Effector memory CD8-positive, alpha-beta T cell (primary cell): ENCODE results near the gene C12orf57.
"Not testable (repeated sequence)": the region's sequence is repeated elsewhere in the genome, so short reads cannot be mapped to it uniquely, and the experiment has no call there.

Source experiments
- ATAC-seq: fragments of 150-1000 bp; cut with Tn5 transposase; replicated peaks from 2 replicates; pipeline ENCODE4 v1.10.0; 2021; ENCODE audit warnings: mild to moderate bottlenecking, moderate library complexity
- DNase-seq, 3 experiments: peaks; one replicate each; pipeline ENCODE4 v3.0.0; 2021
- H3K27ac Mint-ChIP-seq, 2 donors: one replicate each; pipeline ENCODE4 v1.8.0; 2022; ENCODE audit warnings: mild to moderate bottlenecking in 2 of 2, mixed read lengths in 2 of 2, moderate library complexity in 2 of 2
- H3K27me3 Mint-ChIP-seq, 2 donors: one replicate each; pipeline ENCODE4 v1.8.0; 2022; ENCODE audit warnings: mixed read lengths in 2 of 2
- H3K36me3 Mint-ChIP-seq: one replicate; pipeline ENCODE4 v1.8.0; 2022; ENCODE audit warnings: mild to moderate bottlenecking, moderate library complexity, mixed read lengths; ENCODE audit not compliant: insufficient read depth
- H3K4me1 Mint-ChIP-seq, 2 donors: one replicate each; pipeline ENCODE4 v1.8.0; 2022; ENCODE audit warnings: low read depth in 2 of 2, mixed read lengths in 2 of 2
- H3K4me3 Mint-ChIP-seq, 2 donors: one replicate each; pipeline ENCODE4 v1.8.0; 2022; ENCODE audit warnings: mild to moderate bottlenecking in 2 of 2, mixed read lengths in 2 of 2, moderate library complexity in 2 of 2
- H3K9me3 Mint-ChIP-seq, 2 donors: one replicate each; pipeline ENCODE4 v1.8.0; 2022; ENCODE audit warnings: mixed read lengths in 2 of 2
- total RNA-seq, 9 experiments: gene quantifications; one replicate each; lab custom pipeline; 2026; lab: John Stamatoyannopoulos, UW

Gene C12orf57, protein sequence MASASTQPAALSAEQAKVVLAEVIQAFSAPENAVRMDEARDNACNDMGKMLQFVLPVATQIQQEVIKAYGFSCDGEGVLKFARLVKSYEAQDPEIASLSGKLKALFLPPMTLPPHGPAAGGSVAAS
- 55.4 to 149 (median 67.9) reads per million in 9 experiments for total RNA-seq

DNA sequence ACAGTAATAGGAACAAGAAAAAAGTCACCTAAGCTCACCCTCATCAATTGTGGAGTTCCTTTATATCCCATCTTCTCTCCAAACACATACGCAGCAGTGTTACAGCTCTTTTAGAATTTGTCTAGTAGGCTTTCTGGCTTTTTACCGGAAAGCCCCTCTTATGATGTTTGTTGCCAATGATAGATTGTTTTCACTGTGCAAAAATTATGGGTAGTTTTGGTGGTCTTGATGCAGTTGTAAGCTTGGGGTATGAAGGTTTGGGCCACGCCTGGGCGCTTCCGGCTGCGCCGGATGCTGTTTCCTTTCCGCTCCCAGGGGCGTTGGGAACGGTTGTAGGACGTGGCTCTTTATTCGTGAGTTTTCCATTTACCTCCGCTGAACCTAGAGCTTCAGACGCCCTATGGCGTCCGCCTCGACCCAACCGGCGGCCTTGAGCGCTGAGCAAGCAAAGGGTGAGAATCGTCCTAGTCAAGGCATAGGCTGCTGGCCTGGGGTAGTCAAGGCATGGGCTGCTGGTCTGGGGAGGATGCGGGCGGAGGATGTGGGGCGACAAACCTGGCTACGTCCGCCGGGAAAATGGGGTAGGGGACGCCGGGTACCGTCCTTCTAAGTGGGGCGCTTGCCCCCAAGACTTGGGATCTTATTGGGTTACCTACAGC lies at the start of gene C12orf57, which contains the start of gene RNU7-1:
Gene C12orf57, plus strand, starts transcription at position 301 of the 659 bp plus-strand sequence. Its CDS starts 100 bp downstream, at position 401.
Gene RNU7-1, plus strand, starts transcription at position 95 of the 659 bp plus-strand sequence.
- Mint-ChIP-seq H3K27me3 (no peaks in the 10 kb centered on the region), H3K36me3 (peaks cover 47% of the 10 kb centered on the region), H3K4me1 (peaks cover 51 to 54% of the 10 kb centered on the region in 2 donors), H3K9me3 (no peaks in the 10 kb centered on the region), H3K27ac (peak within 1 kb of the TSS; percentile 99 to 100), H3K4me3 (peak within 1 kb of the TSS; percentile 97 to 98)
- DNase-seq (peak; percentile 61 to 68 (median 62)), ATAC-seq (peak; percentile 67)

DNA sequence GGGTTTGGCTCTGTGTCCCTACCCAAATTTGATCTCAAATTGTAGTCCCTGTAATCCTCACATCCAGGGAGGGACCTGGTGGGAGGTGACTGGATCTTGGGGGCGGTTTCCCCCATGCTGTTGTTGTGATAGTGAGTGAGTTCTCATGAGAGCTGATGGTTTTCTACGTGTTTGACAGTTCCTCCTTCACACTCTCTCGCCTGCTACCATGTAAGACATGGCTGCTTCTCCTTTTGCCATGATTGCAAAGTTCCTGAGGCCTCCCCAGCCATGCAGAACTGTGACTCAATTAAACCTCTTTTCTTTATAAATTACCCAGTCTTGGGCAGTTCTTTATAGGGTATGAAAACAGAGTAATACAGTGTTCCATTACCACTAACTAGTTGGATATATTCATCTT lies 49.5 kb upstream of the C12orf57 start:
- H3K27me3 Mint-ChIP-seq: no peaks in the 10 kb centered on the region
- DNase-seq: no peak
- ATAC-seq: no peak
- H3K9me3 Mint-ChIP-seq: no peaks in the 10 kb centered on the region
- H3K4me3 Mint-ChIP-seq: no peak overlapping the region
- no peaks in the 10 kb centered on the region for H3K36me3 Mint-ChIP-seq
- peaks cover 0 to 11% of the 10 kb centered on the region in 2 donors for H3K4me1 Mint-ChIP-seq
- H3K27ac Mint-ChIP-seq: no peak overlapping the region

DNA sequence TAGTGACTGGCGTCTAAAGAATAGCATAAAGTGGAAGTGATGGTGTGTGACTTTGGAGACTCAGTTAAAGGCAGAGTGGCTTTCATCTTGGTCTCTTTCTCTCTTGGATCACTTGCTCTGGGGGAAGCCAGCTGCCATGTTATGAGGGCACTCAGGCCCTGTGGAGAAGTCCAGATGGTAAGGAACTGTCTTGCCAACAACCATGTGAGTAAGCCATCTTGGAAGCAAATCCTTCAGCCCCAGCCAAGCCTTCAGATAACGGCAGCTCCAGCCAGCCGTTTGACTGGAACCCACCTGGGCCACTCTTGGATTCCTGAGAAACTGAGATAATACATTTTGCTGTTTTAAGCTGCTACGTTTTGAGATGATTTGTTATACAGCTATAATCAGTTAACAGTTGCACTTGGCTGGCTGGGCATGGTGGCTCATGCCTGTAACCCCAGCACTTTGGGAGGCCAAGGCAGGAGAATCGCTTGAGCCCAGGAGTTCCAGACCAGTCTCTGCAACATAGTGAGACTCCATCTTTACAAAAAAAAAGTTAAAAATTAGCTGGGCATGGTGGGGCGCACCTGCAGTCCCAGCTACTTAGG lies 46.9 kb upstream of the C12orf57 start:
- Mint-ChIP-seq H3K9me3 (no peaks in the 10 kb centered on the region), H3K27me3 (no peaks in the 10 kb centered on the region)
- ATAC-seq: no peak

DNA sequence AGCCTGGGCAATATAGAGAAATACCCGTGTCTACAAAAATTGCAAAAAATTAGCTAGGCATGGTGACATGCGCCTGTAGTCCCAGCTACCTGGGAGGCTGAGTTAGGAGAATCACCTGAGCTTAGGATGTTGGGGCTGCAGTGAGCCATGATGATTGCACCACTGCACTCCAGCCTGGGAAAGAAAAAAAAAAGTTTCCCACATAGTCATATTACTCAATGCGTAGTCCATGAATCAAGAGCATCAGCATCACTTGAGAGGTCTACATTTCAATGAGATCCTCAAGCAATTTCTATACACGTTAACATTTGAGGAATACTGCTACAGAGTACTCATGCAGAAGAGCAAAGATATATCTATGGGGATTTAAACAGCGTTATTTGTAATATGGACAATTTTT lies 44.4 kb upstream of the C12orf57 start:
- no peaks in the 10 kb centered on the region for H3K27me3 Mint-ChIP-seq
- no peak for DNase-seq
- no peak overlapping the region for H3K4me3 Mint-ChIP-seq
- no peaks in the 10 kb centered on the region for H3K9me3 Mint-ChIP-seq
- no peak overlapping the region for H3K27ac Mint-ChIP-seq
- no peaks in the 10 kb centered on the region for H3K36me3 Mint-ChIP-seq
- ATAC-seq: no peak
- peaks cover 0 to 4% of the 10 kb centered on the region in 2 donors for H3K4me1 Mint-ChIP-seq

More for the DNA sequence above, 46.9 kb upstream of the C12orf57 start:
- H3K4me1 Mint-ChIP-seq: no peaks in the 10 kb centered on the region
- DNase-seq: no peak
- no peak overlapping the region for H3K4me3 Mint-ChIP-seq
- H3K36me3 Mint-ChIP-seq: no peaks in the 10 kb centered on the region
- no peak overlapping the region for H3K27ac Mint-ChIP-seq

DNA sequence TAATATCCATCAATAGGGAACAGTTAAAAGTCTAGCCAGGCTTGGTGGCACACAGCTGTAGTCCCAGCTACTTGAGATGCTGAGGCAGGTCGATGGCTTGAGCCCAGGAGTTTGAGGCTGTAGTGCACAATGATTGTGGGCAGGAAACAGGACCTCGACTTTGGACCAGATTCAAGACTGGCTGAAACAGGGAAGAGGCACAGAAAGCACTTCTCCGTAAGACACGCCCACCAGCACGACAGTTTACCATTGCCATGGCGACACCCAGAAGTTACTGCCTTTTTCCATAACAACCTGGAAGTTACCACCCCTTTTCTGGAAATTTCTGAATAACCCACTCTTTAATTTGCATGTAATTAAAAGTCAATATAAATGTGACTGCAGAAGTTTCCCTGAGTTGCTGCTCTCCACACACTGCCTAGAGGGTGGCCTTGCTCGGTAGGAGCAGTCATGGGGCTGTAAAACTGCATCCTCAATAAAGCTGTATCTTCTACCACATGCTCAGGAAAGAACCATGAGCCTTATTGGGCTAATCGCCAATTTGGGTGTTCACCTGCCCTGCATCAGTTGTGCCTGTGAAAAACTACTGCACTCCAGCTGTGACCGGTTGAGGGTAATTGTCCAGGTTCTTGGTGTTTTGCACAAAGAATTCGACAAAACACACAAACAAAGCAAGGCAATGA lies 43.8 kb upstream of the C12orf57 start:
- no peaks in the 10 kb centered on the region for H3K36me3 Mint-ChIP-seq
- no peak overlapping the region for H3K27ac Mint-ChIP-seq
- no peaks in the 10 kb centered on the region for H3K9me3 Mint-ChIP-seq
- no peaks in the 10 kb centered on the region for H3K27me3 Mint-ChIP-seq
- H3K4me1 Mint-ChIP-seq: peaks cover 0 to 4% of the 10 kb centered on the region in 2 donors
- H3K4me3 Mint-ChIP-seq: no peak overlapping the region
- ATAC-seq: no peak
- no peak for DNase-seq

DNA sequence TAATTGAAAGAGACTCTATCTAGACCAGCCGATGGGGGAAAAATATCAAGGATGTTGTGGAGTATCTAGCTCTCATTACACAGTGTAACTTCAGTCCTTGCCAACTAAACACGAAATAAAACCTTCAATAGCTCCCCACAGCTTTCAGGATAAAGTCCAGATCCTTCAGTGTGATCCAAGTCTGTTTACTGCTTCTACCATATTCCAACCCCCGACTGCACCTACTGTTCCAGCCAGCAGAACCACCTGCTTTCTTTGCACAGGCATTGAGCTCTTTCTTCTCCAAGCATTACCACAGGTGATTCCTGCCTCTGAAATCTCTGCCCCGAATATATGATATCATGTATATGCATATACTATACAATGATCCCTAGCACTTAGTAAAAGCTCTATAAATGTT lies 41.4 kb upstream of the C12orf57 start:
- DNase-seq (no peak), ATAC-seq (no peak)
- Mint-ChIP-seq H3K36me3 (no peaks in the 10 kb centered on the region), H3K4me3 (no peak overlapping the region), H3K9me3 (no peaks in the 10 kb centered on the region), H3K27ac (peak overlapping the region in 1 of 2 donors; percentile 39), H3K4me1 (peaks cover 0 to 4% of the 10 kb centered on the region in 2 donors), H3K27me3 (no peaks in the 10 kb centered on the region)

DNA sequence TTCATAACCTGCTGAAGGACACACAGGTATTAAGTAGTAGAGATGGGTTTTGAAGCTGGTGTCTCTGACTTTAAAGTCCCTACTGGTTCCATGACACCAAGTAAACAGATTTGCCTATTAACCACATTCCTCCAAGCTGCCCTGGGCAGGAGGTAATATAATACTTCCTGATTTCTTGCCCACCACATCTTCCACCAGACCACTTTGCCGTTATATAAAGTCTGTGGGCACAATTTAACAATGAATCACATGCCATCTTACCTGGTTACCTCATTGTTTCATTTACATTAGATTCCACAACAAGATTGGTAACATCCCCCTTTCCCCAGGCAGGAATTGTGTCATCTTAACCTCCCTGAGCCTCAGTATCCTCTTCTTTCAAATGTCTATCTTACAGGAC lies 40.1 kb upstream of the C12orf57 start:
- H3K4me1 Mint-ChIP-seq: peaks cover 0 to 4% of the 10 kb centered on the region in 2 donors
- H3K27me3 Mint-ChIP-seq: no peaks in the 10 kb centered on the region
- ATAC-seq (no peak), DNase-seq (no peak)
- H3K27ac Mint-ChIP-seq: no peak overlapping the region
- H3K9me3 Mint-ChIP-seq: no peaks in the 10 kb centered on the region
- H3K4me3 Mint-ChIP-seq: no peak overlapping the region
- H3K36me3 Mint-ChIP-seq: no peaks in the 10 kb centered on the region

DNA sequence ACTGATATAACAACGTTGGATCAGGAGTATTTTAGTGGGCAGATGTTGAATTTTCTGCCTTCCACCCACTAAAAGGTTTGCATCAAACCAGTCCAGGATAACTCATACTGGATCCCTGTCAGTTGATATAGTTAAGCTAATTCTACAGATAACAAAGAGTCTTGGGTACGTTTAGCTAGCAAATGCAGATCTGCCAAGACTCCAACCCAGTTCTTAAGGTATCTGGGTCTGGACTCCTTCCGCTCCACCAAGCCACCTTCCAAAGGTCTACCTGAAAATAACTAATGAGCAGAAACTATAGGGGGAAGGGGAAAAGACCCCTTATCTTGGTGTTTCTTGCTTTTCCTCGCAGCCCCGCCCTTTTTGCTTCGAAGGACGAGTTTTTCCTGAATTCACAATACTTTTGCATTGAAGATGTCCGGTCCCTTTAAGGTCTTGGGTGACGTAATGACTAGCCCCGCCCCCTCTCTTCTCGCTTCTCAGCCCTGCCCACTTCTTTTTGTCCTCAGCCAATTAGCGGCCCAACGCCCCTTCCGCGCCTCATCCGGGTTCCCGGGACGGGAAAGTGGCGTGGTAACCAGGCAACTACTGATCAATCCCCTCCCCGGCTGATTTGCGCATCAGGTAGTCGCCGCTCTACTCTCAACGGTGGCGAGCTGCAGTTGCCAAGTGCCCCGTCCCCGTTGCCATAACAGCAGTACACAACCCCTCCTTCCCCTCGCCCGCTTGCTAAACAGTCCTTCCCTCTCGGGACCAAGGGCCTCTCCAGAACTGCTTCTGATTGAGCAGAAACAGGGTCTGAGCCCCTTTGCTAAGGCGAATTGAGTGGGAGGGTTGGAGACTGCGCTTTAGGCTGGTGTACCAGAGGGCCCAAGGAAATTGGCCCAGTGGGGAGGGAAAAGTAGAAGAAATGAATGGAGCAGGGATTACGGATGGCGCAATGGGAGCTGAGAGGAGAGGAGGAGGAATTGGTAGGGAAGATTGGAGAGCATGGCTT lies 39.2 kb upstream of the C12orf57 start, which contains the start of gene LRRC23:
Gene LRRC23, plus strand, starts transcription at position 543 of the 997 bp plus-strand sequence. CDS start 812 bp downstream, outside the sequence.
- Mint-ChIP-seq H3K36me3 (no peaks in the 10 kb centered on the region), H3K4me3 (no peak within 1 kb of the TSS), H3K27ac (no peak within 1 kb of the TSS), H3K27me3 (no peaks in the 10 kb centered on the region), H3K9me3 (no peaks in the 10 kb centered on the region), H3K4me1 (peaks cover 0 to 4% of the 10 kb centered on the region in 2 donors)
- peak; percentile 96 to 98 (median 97) for DNase-seq
- peak; percentile 95 for ATAC-seq

DNA sequence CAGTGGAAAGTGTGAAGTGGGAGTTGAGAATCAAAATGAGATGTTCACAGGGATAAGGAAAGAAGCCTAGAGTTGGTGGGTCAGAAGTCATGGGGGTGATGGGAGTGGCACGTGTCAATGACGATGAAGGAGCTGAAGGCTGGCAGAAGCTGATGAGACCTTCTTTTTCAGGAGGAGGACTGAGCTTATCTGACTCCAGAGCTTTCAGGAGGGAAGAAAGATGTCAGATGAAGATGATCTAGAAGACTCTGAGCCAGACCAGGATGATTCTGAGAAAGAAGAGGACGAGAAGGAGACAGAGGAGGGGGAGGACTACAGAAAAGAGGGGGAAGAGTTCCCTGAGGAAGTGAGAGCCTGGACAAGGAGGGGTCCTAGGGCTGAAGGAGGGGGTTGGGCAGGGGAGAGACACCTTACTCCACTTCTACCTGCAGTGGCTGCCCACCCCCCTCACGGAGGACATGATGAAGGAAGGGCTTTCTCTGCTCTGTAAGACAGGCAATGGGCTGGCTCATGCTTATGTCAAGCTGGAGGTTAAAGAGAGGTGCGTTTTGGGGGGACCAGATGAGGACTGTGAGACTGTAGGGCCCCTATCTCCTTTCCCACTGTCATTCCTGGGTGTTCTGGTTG lies 38.3 kb upstream of the C12orf57 start:
- Mint-ChIP-seq H3K4me3 (no peak overlapping the region), H3K4me1 (peaks cover 0 to 4% of the 10 kb centered on the region in 2 donors)
- ATAC-seq: no peak

DNA sequence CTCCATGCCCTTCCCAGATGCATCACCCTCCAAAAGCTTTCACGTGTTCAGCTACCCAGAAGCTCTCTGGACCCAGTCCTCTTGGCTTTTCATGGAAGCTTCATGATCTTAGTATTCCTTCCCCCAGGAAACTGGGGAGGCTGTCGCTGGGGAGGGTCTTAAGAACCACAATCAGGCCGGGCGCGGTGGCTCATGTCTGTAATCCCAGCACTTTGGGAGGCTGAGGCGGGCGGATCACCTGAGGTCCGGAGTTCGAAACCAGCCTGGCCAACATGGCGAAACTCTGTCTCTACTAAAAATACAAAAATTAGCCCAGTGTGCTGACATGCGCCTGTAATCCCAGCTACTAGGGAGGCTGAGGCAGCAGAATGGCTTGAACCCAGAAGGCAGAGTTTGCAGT lies 35.7 kb upstream of the C12orf57 start:
- not testable (repeated sequence) for H3K27me3 Mint-ChIP-seq, DNase-seq, H3K9me3 Mint-ChIP-seq, H3K36me3 Mint-ChIP-seq, H3K4me3 Mint-ChIP-seq, ATAC-seq, H3K27ac Mint-ChIP-seq
- peaks cover 7 to 11% of the 10 kb centered on the region in 2 donors for H3K4me1 Mint-ChIP-seq

More for the DNA sequence above, 38.3 kb upstream of the C12orf57 start:
- H3K9me3 Mint-ChIP-seq: no peaks in the 10 kb centered on the region
- no peak overlapping the region for H3K27ac Mint-ChIP-seq
- H3K36me3 Mint-ChIP-seq: peaks cover 3% of the 10 kb centered on the region
- DNase-seq: no peak
- H3K27me3 Mint-ChIP-seq: no peaks in the 10 kb centered on the region

DNA sequence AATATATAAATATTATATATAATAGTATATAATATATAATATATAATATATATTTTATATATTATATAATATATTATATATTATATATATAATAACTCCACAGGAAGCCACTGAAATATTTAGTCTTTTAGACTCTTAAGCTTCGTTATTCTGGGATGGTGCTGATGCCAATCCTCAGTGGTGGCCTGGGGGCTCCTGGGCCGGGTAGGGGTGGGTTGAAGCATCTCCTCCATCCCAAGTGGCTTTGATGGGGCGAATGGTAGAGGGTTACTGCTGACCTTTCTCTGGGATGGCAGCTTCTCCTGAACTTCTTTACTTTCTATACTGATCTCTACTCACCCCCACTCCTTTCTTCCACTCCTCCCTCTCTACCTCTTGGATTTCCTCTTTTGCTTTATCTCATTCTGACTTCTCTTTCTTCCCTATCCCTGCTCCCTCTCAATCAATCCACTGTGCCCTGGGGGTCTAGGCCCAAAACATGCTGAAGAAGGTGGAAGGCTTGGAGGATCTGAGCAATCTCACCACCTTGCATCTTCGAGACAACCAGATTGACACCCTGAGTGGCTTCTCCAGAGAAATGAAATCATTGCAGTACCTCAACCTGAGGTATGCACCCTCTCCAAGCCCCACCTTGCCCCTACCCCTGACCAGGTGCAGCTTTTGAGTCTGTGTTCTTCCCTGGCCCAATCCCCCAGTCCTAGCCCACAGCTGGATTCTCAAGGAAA lies 34.2 kb upstream of the C12orf57 start:
- no peak for ATAC-seq
- DNase-seq: no peak
- Mint-ChIP-seq H3K4me1 (peaks cover 11 to 16% of the 10 kb centered on the region in 2 donors), H3K4me3 (no peak overlapping the region), H3K9me3 (no peaks in the 10 kb centered on the region), H3K27ac (no peak overlapping the region), H3K27me3 (no peaks in the 10 kb centered on the region), H3K36me3 (peaks cover 21% of the 10 kb centered on the region)
